ENCODE data around the gene VEZF1.

VEZF1 gene

DNA sequence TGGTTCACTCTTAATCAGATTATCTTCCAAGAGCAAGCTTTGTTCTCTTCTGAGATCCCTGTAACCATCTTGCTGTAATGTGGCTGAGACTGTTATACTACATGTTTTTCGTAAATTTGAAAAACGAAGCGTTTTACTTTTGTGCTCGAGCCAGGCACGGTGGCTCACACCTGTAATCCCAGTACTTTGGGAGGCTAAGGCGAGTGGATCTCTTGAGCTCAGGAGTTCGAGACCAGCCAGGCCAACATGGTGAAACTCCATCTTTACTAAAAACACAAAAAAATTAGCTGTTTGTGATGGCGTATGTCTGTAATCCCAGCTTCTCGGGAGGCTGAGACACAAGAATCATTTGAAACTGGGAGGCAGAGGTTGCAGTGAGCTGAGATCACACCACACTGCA lies 40.7 kb downstream of the VEZF1 start:
- no peak for DNase-seq

DNA sequence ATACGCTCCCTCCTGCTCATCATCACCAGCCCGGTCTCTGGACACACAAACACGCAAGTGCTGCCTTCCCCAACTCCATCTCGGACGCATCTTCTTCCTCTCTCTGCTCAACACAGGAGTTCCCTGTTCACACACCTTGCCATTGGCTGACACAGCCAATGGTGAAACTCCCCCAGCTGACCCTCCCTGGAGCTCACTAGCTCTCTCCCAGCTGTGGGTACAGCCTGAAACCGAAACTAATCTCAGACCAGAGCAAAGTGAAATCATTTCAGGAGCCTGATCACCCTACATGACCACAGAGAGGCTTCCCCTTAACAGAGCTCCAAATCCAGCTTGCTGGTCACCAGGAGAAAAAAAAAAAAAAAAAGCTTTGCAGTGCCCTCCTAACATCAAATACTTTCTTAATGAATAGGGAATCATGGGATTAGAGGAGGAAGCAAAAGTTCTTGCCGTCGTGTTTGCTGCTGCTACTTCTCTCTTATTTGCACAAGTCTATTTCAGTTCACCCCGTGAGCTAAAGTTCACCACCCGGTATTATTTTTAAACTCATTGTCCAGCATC lies 41.2 kb downstream of the VEZF1 start:
- DNase-seq: peak in 1 of 2 experiments; percentile 4

DNA sequence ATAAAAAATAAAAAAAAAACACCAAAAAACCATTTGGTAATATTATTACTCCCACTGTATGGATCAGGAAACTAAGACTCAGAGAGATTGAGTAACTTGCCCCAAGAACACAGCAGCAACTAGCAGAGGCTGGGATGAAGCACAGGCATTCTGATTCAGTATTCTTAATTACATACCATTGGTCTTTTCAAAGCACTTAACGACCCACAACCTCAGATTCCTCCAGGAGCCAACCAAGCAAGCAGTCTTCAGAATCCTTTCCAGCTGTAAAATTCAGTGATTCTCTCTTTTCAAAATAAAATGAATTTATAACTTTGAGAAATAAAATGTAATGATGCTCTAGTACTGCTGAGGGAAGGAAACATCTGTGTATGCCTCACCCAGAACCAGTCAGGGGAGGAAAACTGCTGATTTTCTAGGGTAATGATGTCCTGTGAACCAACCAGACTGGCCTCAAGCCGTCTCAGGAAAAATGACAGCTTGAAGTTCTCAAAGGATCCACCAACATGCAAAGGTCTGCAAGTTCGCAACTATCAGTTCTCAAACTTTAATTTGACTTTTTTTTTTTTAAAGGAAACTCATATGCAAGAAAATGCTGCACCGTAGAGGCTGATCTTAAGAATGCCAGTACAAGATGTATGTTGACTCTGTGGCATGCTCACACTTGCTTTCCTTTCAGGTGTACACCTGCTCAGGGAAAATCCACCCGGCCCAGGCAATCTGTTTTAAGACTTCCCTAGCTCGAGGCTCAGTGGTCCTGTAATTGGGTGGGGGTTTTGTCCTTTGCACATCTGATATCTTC lies 41.9 kb downstream of the VEZF1 start:
- DNase-seq: no peak

DNA sequence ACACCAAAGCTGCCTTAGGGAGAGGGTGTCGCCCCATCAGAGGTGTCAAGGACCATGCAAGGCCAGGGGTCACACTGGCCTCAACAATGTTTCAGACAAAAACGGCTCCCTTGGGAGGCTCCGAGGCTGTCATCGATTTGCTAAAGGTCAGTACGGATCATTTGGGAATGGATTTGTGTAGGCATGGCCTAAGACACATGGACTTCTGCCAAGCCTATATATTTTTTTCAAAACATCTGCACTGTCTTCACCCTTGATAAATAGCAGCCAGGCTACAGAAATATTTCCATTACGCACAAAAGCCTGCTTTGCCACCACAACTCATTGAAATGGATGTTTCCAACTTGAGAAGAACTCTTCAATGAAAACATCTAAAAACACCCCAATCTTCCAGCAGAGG lies 43.1 kb downstream of the VEZF1 start:
- DNase-seq: no peak

DNA sequence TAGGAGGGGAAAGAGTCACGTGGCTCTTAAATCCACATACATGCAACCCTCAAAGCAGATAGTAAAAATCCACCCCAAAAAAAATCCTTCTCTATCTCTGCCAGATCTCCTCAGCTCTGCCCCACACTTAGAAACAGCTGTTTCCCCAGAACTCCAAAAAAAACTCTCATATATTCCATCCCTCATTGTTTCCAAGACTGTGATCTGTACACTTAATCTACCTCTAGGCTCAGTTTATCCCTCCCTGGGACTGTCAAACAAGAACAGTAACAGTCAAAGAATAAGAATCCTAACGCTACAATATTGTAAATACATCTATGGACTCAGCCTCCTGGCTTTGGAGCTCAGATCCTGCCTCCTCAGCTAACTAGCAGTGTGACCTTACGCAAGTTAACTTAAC lies 44.4 kb downstream of the VEZF1 start:
- DNase-seq: no peak

DNA sequence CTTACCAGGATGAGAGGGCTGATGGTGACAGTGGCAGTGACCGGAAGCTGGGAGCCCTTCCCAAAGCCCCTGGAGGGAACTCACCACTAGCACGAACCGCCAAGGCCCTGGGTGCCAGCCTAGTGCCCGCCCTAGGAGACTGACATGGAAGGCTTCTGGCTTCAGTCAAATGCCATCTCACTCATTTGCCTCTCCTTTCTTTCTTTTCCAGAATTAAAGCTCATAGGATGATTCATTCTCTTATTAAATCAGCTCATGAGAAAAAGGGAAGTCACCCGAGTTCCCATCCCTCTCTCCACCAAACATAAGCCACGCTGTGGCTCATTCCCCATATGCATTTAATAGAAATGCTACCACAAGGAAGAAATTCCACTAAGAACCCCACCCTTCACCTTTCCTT lies 44.9 kb downstream of the VEZF1 start:
- DNase-seq: no peak

DNA sequence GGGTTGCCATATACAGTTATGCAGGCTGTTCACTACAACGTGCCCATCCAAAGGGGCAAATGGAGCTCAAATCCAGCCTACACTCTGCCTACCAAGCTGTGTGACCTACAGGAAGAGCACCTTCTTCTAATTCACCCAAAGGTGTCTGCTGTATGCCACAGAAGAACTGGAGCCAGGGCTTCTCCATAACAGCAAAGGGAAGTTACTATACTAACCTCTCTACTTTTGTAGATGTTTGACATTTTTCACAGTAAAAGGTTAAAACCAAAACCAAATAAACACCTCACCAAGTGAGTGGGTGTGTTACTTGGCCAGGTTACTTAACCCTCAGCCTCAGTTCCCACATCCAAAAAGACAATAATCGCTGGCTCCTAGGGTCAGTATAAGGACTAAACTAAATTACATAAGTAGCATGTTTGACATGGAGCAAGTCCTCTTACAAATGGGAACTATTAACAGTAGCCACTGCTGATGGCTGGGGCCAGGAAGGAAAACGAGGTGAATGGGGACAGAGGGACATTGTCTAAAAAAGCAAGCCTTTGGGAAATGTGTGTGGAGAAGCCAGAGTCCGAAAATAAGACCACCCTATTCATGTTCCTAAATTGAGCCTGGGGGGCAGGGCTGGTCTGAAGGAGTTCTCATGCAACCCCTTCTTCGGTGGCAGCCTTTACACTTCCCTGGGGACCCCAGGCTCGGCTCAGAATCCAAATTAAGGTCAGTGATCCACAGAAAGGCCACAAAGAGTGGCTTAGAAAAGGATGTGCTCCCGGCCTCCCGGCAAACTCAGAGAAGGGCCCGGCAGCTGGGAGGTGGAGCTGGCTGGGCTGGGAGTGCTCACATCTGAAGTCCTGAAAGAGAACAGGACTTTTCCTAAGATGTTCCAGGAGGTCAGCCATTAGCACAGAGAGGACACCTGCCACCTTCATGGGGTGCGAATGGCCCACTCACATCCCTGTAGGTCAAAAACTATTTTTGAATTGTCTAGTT lies 46.4 kb downstream of the VEZF1 start:
- DNase-seq: no peak

DNA sequence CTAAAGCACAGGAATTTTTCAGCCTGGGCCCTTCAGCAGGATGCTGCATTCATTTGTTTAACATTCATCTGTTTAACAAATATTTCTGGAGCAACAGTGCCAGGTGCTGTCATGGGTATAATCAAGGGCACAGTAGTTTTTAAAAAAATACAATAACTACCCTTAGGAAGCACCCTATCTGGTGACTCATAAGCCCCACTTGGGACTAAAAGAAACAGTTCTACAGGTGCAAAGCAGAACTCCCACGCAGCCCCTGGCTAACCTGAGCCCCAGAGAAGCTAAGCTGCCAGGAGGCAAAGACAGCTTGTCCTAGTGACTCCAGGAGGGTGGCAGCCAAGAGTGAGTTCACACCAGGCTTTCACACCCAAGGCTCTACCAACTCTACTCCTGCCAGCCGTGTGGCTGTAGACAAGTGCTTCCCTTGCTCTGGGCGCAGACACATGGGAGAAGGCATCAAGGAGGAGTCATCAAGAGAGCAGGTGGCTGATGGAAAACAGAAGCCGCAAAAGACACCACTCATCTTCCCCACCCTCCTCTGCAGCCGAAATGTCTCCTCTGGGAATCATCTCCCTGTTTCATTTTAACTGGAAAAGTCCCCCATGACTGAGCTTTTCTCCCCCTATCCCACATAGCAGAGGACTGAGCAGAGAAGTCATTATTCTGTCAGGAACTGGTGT lies 47.3 kb downstream of the VEZF1 start:
- DNase-seq: peak in 1 of 2 experiments; percentile 17

DNA sequence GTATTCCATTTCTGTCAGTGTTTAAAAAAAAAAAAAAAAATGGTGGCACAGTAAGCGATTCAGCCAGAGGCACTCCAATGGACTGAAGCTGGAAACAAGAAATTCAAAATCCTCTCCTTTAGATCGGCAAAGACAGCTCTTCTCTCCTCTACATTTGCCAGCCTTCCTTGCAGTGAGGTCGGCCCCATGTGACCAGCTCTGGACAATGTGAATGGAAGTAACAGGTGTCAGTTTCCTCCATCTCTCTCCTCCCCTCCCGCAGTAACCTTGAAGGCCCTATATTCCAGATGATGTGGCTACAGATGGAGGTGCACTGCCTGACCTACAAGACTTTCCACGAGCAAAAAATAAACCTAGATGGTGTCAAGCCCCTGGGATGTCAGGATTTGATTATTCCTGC lies 47.8 kb downstream of the VEZF1 start:
- no peak for DNase-seq

DNA sequence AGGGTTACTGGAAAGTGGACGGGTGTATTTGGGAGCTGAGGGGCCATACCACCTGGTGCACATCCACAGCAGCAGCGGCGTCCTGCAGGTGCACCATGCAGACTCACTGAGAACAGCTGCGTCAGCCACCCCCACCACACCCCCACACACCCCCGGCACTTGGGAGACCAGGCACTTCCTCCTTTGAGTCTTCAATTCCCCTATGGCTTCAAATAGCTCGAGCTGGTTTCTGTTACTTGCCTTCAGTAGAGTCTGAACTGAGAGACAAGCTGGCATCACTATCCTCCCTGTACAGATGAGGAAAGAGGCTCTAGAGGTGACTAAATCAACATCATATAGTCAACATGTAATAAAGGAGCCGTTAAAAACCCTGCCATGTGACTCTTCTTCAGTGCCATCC lies 48.3 kb downstream of the VEZF1 start:
- peak; percentile 32 to 38 for DNase-seq

DNA sequence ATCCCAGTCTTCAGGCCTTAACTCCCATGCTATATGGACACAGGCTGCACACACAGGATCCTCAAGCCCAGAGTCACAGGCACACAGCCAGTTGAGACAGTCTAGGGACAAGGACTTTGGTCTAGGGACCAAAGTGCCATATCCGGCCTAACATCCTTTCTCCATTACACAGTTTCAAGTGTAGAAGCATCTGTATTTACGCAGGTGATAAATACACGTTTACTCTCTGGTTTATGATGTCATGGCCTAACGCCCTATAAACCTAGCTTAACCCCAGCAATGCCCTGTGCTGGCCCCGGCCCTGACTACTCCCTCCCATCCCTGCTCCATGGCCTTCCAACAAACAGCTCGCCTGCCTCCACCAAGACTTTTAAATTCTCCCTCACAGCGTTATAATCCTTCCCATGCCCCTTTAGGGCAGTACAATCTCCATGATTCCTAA lies 50.0 kb downstream of the VEZF1 start:
- no peak for DNase-seq

DNA sequence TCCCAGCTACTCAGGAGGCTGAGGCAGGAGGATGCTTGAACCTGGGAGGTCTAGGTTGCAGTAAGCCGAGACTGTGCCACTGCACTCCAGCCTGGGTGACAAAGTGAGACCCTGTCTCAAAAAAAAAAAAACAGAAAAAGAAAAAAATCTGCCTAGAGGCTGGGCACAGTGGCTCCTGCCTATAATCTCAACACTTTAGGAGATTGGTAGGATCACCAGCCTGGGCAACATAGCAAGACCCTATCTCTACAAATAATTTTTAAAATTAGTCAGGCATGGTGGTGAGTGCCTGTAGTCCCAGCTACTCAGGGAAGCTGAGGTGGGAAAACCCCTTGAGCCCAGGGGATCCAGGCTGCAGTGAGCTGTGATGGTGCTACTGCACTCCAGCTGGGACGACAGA lies 50.6 kb downstream of the VEZF1 start:
- DNase-seq: no peak

DNA sequence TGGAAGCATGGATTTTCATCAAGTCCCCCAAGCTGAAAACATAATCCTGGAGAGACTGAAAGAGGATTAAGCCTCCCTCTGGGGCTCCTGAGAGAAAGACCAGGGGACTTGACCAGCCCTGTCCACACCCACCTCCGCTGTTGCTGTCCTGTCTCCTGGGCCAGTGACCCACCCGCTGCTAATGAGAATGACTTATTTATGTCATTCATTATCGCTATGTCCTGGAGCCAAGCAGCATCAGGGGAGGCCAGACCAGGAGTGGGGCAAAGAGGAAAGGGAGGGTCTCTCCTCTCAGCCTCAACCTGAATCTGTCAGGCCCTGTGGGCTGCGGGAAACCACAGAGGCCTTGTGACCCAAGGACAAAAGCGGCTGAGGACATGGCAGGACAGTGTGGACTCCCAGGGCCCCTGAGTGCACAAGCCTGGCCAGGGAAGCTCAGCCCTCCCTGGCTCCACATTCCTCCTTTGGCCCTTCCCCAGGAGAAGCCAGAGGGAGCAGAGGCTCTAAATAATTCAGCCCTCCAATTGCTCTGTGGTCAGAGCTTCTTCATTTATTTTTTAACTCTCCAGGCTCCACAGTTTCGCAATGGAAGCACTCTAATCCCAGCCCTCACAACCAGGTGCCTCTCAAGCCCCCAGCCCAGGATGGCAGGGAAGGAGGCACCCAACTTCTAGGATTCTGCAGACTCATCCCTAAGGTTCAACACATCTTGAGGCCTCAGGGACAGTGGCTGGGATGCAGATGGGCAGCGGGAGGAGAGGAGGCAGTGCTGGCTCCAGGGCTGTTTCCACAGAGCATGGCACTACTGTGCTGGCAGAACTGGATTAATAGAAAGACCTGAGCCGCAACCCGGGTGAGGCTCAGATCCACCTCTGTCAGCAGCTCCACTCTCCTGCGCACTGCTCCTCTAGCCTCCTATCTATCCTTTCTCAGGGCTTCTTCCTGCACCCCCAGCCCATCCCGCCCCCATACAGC lies 51.9 kb downstream of the VEZF1 start:
- no peak for DNase-seq

DNA sequence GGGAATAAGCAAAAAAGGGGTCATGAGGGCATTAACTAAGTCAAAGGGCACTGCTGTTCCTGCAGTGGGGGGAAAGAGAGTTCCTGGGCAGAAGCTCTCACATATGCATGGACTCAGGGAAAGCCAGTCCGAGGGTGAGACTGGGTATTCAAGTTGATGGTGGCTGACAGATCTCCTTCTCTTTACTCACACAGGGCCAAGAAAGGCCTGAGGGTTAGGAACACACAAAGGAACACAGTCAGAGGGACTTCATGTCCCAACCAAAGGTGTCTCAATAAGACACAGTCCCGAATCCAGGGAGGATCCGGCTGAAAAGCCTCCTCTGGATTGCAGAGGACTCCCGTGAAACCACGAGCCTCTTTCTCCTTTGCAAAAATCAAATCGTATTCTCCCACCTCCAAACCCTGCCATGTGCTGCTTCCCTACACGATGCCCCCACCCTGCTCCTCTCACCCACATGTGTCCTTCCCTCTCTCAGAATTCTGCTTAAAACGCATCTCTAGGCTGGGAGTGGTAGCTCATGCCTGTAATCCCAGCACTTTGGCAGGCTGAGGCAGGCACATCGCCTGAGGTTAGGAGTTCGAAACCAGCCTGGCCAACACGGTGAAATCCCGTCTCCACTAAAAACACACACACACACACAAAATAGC lies 56.4 kb downstream of the VEZF1 start:
- DNase-seq: no peak

DNA sequence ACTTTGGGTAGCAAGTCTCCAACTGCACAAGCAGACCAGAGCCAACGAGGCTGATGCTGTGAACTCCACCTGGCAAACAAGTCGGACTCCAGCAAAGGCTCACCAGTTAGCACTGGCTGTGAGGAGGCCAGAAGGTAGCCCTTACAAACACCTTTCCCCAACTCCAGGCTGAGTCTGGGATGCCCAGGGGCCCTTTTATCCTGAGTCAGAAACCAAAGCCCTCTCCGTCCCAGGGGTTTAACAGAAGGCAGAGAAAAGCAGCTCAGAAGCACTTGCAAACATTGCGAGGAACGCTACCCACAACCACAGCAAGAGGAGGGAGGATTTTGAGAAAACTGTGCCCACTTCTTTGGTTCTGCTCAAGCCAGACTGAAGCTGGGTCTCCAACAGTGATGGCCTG lies 57.8 kb downstream of the VEZF1 start:
- no peak for DNase-seq

DNA sequence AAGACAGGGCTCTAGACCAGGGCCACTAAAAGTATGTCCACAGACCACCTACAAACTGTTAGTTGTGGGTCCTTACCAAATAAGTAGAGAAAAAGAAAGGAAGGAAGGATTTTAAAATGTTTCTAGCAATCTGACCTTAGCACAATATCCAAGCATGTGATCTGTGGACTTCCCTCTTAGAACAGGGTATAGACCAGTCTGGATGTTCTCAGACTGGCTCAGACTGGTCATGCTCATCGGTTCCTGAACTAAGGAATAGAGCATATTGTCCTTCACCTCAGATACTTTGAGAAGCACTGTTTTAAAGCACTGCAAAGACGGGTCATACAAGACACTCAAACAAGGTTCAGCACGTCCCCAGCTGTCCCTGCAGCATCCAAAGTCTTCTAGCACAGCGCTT lies 58.7 kb downstream of the VEZF1 start:
- no peak for DNase-seq

DNA sequence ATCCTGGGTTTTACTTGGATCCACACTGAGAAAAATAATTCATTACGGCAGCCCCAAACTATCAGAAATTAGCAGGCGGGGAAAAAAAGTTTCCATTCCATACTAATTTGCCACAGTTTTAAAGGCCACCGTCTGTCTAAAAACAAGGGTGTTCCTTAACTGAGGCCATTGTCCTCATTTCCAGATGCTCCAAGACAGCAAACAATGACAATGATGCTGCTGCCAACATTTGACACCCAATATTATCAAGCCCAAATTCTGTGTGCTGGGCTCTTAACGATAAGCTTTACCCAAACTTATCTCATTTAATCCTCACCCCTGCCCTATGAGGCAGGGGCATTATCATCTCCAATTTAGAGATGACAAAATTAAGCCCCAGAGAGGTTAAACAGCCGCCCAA lies 59.1 kb downstream of the VEZF1 start:
- DNase-seq: no peak

DNA sequence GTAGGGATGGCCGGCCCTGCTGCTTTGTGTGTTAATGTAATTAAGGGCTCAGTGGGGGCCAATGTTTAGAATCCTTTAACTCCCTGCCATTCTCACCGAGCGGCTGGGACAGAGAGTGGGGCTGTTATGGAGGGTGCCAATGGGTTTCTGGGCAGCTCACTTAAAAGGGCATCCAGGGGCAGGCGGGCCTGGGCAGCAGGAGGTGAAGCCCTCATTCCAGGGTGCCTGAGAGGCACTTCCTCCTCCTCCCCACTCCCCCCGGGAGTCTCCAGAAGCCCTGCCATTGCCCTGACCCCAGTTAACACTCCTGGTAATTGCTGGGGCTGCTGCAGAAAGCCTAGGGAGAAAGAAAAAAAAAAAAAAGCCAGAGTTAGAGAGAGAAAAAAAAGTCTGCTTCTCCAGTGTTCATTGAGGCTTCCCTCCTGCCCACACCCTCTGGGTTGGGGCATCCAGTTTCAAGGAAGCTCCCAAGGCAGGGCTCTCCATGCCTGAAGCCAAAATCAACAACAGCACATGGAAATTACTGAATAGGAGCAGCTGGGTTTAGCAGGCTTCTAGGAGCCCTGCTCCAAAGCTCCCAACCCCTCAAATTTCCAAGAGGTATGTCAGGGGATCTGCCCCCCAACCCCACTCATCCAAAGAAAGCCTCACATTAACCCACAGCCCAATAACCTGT lies 60.9 kb downstream of the VEZF1 start:
- DNase-seq: no peak

DNA sequence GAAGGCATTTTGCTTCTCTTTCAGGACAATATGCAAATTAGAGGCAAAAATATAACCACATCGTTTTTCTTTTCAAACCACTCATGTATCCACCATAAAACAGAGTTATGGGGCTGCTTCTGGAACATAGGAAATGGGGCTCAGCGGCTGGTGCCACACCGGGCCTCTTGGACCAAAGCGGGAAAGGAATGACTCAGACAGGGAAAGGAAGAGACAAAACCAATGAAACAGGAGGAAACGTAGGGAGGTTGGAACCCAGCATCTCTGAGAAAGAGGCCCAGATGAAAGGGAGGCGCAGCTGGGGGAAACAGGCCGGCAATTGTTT lies 61.4 kb downstream of the VEZF1 start:
- DNase-seq: no peak

DNA sequence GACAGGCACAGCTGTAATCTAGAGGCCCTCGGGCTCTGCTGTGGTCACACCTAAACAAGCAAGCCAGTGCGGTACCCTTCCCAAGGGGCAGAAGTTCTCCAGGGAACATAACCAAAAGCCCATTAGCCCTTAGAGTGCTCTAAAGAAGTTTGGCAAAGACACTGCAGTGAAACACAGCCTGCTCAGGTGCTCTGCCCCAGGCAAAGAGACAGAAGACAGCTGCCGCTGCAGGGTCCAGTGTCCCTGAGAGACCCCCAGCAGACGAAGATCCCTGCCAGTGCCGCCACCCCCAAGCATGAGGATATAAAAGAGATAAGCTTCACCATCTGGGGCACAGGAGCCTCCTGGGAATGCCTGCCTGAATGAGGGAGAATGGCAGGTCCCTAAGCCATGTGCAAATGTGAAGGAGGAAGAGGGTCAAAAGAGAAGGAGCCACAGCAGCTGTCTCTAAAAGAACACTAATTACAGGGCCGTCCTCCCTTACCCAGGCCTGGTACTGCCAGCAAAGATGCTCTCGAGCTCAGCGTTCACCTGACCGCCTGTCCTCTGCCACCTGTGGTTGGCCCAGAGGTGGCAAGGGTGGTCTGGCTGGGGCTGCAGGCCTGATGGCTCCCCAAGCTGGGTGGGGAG lies 62.6 kb downstream of the VEZF1 start:
- no peak for DNase-seq

All from activated CD4-positive, alpha-beta T cell treated with anti-CD3 and anti-CD28 coated beads, Interleukin-2, amount 50 U/mL, for 4 hours (primary cell).